ENCODE results near the gene FAM168A. TPM values are rescaled to one million over a fixed set of nuclear protein-coding genes. Genes with fewer than 3 reads are reported as not detected.

The FAM168A gene
- total RNA-seq, 4 donors from 2014 or later, result 22.2 to 35.7 (median 30.4) TPM

- Histone ChIP-seq H3K27me3 (no peaks in the 10 kb centered on the region), H3K36me3 (no peaks in the 10 kb centered on the region), H3K4me1 (no peaks in the 10 kb centered on the region), H3K27ac (no peak overlapping the region), H3K4me3 (no peak overlapping the region), H3K9me3 (no peaks in the 10 kb centered on the region)
- no peak for TF ChIP-seq CTCF (IDR thresholded peaks at IDR 0.05)
- TF ChIP-seq POLR2A (IDR thresholded peaks at IDR 0.05), result no peak
- DNase-seq, result no peak
These were observed 102.2 kb downstream of the FAM168A start for GRCh38 chr11:73495731-73496130.

GRCh38 chr11:73493956-73494598 is 103.8 kb downstream of the FAM168A start:
- no peaks in the 10 kb centered on the region for H3K9me3 ChIP-seq
- H3K27me3 ChIP-seq, result no peaks in the 10 kb centered on the region
- no peak for DNase-seq
- H3K36me3 ChIP-seq, result no peaks in the 10 kb centered on the region
- no peak overlapping the region for H3K4me3 ChIP-seq
- no peaks in the 10 kb centered on the region for H3K4me1 ChIP-seq
- TF ChIP-seq POLR2A (IDR thresholded peaks at IDR 0.05), result no peak
- TF ChIP-seq CTCF (IDR thresholded peaks at IDR 0.05), result no peak
- no peak overlapping the region for H3K27ac ChIP-seq

GRCh38 chr11:73481626-73482025 is 116.3 kb downstream of the FAM168A start:
- DNase-seq, result no peak
- H3K9me3 ChIP-seq, result no peaks in the 10 kb centered on the region
- H3K27ac ChIP-seq, result no peak overlapping the region
- H3K27me3 ChIP-seq, result no peaks in the 10 kb centered on the region
- TF ChIP-seq CTCF (IDR thresholded peaks at IDR 0.05) (no peak), POLR2A (IDR thresholded peaks at IDR 0.05) (no peak)
- H3K36me3 ChIP-seq, result no peaks in the 10 kb centered on the region
- H3K4me1 ChIP-seq, result no peaks in the 10 kb centered on the region
- no peak overlapping the region for H3K4me3 ChIP-seq

GRCh38 chr11:73480677-73481076 is 117.2 kb downstream of the FAM168A start:
- Histone ChIP-seq H3K4me1 (no peaks in the 10 kb centered on the region), H3K9me3 (no peaks in the 10 kb centered on the region), H3K36me3 (no peaks in the 10 kb centered on the region), H3K27ac (no peak overlapping the region), H3K4me3 (no peak overlapping the region), H3K27me3 (no peaks in the 10 kb centered on the region)
- no peak for TF ChIP-seq POLR2A (IDR thresholded peaks at IDR 0.05)
- no peak for TF ChIP-seq CTCF (IDR thresholded peaks at IDR 0.05)
- DNase-seq, result no peak

GRCh38 chr11:73478737-73479347 is 119.1 kb downstream of the FAM168A start:
- Histone ChIP-seq H3K4me3 (no peak overlapping the region), H3K36me3 (no peaks in the 10 kb centered on the region), H3K4me1 (no peaks in the 10 kb centered on the region), H3K27me3 (no peaks in the 10 kb centered on the region), H3K27ac (no peak overlapping the region), H3K9me3 (no peaks in the 10 kb centered on the region)
- DNase-seq, result peak in 1 of 3 donors; percentile 49
- TF ChIP-seq POLR2A (IDR thresholded peaks at IDR 0.05) (no peak), CTCF (IDR thresholded peaks at IDR 0.05) (peak in 4 of 6 experiments; percentile 42 to 80 (median 74))

Measured in Peyer's patch (tissue), 4 donors.